GM19043 (cell line): Measurements from ENCODE around the gene PHKA1.
A peak's percentile ranks its signal among the peaks of the same experiment; 100 is the strongest.
"Not testable (repeated sequence)": the region's sequence is repeated elsewhere in the genome, so short reads cannot be mapped to it uniquely, and the experiment has no call there.

Experiments used
- ATAC-seq: cut with Tn5 transposase; IDR thresholded peaks from one replicate; pipeline ENCODE4 v1.9.1; 2021; ENCODE audit warnings: low read depth; ENCODE audit not compliant: unreplicated experiment

Gene PHKA1

DNA sequence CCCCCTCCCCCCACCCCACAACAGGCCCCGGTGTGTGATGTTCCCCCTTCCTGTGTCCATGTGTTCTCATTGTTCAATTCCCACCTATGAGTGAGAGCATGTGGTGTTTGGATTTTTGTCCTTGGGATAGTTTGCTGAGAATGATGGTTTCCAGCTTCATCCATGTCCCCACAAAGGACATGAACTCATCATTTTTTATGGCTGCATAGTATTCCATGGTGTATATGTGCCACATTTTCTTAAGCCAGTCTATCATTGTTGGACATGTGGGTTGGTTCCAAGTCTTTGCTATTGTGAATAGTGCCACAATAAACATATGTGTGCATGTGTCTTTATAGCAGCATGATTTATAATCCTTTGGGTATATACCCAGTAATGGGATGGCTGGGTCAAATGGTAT, 40.2 kb downstream of the PHKA1 start:
- not testable (repeated sequence) for ATAC-seq

DNA sequence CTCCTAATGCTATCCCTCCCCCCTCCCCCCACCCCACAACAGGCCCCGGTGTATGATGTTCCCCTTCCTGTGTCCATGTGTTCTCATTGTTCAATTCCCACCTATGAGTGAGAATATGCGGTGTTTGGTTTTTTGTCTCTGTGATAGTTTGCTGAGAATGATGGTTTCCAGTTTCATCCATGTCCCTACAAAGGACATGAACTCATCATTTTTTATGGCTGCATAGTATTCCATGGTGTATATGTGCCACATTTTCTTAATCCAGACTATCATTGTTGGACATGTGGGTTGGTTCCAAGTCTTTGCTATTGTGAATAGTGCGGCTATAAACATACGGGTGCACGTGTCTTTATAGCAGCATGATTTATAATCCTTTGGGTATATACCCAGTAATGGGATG, 44.6 kb downstream of the PHKA1 start:
- not testable (repeated sequence) for ATAC-seq

DNA sequence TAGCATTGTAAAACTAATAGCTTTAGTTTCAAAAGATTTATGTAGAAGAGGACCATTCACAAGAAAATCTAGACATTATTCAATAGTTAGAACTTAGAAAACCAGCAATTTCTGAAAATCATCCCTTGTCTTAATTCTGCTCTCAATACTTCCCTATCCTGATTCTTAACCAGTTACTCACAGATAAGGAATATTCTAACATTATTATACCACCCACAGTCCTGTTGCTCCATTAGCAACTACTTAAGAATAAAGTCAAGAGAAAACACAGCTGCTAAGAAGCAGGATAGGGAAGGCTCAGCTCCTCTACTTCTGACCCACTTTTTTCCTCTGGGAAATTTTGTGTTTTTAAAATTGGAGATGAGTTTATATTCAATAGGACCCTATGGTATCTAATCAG, 47.7 kb downstream of the PHKA1 start:
- ATAC-seq: no peak

DNA sequence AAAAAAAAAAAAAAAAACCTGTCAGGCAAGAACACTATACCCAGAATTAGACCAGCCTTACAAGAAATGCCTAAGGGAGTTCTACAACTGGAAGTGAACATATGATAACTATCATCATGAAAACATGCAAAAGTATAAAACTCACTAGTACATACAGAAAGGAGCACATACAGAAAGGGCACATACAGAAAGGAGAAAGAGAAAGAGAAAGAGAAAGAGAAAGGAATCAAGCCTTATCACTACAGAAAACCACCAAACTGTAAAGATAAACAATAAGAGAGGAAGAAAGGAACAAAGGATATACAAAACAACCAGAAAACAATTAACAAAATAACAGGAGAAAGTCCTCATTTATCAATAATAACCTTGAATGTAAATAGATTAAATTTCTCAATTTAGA, 50.4 kb downstream of the PHKA1 start:
- ATAC-seq: no peak

DNA sequence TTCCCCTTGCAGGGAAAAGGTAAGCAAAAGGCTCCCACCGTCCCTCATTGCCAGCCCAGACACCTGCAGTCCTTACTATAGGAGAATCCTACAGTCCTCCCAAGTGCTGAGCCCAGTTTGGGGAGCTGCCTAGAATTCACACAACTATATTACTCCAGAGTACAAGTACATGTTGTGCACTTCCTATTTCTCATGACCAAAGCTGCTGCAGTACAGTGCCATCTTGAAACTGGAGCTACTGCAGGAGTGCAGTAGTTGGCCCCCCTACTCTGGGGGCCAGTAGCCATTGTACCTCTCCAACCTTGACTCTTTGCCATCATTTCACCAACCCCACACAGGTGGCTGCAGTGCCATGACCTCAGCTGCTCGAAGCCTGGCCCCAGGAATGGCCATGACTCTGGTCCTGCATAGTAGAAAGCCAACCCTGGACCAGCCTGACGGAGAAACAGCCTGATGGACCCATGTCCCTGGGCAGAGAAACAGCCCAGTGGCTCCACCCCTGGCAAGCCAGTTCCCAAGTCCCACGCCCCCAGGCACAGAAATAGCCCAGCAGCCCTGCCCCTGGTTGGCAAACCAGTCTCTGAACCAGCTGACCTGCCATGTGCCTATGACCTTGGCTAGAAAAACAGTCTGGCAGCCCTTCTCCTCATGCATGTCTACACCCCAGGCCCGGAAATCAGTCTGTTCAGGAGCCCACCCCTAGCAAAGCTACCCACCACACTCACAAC, 51.9 kb downstream of the PHKA1 start:
- ATAC-seq: no peak

DNA sequence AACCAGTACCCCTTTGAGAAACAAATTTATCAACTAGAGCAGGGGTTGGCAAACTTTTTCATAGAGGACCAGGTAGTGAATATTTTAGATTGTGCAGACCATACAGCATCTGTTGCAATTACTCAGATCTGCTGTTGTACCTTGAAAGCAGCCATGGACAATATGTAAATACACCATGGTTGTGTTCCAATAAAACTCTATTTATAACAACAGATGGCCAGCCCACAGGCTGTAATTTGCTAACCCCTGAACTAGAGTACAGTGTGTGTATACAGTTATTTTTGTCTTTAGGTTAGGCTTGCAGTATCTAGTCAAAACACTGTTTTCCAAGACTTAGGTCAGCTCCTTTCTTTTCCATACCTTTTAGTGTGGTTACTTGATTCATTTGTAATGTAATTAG, 54.4 kb downstream of the PHKA1 start:
- ATAC-seq: no peak

DNA sequence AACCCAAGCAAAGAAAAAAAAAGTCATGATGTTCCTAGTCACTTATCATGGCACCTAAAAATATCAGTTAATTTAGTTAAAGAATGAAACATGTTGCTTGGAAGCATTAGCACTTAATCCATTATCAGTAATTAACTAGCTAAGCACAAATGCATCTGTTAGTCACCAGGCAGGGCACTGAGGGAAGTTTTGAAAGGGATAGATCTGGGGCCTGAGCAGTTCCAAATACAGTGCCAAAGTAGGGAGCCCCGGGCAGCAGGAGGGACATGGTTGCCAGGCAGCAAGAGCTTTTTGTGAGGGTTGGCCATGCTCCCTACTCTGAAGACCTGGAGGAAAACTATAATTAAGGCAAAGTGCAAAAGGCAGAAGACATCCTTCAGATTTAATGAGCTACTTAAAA, 62.0 kb downstream of the PHKA1 start:
- ATAC-seq: no peak

DNA sequence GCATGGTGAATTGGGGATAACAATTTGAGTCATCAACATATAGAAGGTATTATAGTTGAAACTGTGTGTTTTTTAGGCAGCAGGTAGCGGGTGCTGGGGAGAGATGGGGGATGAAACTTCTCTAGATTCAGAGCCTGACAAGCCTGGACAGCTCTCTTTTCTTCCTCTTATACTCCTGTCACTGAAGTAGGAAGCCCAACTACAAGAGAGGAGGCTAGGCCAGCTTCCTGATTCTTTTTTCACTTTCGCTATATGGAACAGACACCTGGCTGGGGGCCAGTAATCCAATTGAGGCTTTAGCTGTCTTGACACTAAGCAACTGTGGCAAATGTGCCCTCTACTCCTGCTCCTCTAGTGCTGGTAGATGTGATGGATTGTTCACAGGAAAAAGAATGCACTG, 69.2 kb downstream of the PHKA1 start:
- ATAC-seq: no peak

DNA sequence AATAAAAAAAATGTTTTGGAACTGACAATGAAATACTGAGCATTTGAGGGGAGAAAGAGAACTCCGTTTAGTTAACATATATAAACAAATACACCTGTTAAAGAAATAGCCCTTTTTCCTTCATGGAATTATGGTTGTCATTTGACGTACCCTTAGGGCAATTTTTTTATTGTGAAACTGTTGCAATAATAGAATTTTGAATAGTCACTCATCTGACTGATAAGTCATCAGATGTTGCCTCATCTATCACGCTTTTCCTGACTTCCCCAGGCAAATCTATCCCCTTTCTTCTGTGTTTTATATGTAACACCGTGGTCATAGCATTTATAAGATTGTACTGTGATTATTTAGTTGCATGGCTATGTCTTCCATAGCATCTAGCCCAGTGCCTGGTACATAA, 72.5 kb downstream of the PHKA1 start:
- ATAC-seq: no peak

DNA sequence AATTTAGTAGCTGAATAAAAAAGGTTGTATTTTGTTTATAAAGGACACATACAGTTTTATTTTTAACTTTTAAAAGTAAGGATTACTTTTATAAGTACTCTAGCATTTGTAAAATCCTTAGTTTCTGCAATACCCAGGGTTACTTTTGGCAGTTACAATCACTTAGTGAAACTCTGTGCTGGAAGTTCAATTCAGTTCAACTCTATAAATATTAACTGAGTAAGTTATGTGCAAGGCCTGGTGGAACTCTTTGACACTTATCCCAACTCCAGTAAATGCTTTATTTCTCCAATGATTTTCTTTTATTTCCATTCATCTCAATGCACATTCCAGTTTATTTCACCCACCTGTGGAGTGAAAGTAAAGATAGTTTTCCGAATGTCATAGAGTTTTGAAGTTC, 78.2 kb downstream of the PHKA1 start:
- no peak for ATAC-seq

DNA sequence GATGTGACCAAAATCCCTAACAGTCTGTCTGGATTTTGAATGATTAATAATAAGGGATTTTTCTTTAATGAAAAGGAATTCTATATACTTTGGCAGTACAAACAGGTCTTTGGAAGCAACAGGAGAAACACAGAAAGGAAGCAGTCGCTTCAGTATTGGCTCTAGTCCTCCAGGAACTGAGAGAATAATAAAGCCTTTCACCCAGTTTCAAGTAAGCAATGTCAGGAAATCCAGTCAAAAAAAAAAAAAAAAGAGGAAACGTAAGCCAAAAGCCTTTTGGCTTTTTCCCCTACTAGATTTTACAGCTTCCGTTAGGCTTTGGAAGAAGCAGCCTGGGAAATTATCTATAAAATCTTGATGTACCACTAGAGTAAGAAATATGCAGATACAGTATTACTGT, 79.8 kb downstream of the PHKA1 start:
- no peak for ATAC-seq

DNA sequence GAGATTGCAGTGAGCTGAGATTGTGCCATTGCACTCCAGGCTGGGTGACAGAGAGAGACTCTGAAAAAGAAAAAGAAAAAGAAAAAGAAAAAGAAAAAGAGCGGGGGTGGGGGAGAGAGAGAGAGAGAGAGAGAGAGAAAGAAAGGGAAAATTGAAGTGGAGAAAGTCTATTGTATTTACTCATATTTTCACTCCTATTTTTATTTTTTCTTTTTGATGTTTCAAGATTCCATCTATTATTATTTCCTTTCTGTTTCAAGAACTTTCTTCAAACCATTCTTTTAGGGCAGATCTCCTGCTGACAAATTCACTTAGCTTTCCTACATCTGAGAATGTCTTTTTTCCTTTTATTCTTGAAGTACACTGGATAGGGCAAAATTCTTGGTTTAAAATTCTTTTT, 83.9 kb downstream of the PHKA1 start:
- no peak for ATAC-seq

DNA sequence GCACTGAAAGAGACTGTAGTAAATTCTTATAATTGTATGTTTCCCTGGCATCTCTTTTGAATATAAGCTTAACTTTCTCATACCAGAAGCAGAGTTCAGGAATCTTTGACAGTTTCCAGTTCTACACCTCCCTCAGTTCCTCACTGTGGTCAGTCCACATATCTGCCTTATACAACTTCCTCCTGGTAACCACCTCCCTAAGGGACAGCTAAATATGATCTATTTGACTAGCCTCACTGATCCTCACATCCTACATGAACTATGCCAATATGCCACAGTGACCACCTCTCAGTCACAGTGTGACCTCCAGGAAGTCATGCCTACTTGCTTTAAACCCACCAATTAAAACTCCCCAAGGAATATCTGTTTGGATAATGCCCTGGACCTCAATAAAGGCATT, 89.9 kb downstream of the PHKA1 start:
- ATAC-seq: no peak

DNA sequence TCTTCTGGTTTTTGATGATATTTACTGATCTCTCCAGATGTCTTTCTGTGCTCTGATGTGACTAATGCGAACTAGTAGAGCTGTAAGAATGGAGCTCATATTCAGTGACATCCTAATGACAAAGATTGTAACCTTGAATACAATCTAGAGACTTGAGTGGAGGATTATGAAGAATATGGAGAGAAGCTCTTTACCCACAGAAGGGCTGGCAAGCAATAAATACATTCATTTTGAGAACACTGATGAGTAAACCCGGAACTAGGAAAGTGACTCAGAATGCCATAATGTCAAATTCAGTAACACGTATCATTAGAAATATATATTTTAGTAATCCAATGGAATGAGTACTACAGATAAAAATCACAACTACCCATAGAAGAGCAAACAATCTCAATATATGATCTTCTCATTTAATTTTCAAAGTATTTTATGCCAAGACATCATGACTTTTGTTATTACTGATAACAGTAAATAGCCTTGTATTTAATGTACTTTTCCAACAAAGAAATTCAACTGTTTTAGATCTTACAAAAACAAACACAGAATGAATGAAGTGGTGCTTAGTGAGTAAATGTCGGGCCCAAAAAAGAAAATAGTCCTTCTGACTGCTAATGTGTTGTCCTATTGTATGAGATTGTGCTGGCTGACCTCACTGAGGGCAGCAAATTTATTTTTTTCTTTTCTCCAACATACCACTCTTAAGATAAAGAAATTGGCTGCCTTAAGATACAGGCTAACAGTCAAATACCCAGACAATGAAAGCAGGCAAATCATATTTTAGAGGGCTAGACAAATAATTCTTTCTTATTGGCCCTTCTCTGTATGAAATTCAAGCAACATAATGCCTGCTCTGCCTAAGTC, 92.3 kb downstream of the PHKA1 start:
- peak; percentile 76 for ATAC-seq

DNA sequence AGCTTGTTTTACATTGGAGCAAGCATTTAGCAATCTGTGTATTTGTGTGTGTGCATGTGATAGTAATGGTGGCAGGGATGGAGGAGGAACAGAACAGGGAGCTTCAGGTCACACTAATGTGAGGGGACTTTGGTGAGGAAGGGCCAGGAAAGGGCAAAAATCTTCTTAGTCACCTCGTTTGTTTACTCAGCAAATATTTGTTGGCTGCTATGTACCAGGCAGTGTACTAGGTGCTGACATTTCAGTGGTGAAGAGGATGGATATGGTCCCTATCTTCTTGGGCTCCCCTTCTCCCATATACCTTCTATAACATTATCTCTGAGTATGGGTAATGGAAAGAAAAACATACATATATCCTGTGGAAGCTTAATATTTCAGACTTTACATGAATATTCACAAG, 92.9 kb downstream of the PHKA1 start:
- ATAC-seq: no peak

DNA sequence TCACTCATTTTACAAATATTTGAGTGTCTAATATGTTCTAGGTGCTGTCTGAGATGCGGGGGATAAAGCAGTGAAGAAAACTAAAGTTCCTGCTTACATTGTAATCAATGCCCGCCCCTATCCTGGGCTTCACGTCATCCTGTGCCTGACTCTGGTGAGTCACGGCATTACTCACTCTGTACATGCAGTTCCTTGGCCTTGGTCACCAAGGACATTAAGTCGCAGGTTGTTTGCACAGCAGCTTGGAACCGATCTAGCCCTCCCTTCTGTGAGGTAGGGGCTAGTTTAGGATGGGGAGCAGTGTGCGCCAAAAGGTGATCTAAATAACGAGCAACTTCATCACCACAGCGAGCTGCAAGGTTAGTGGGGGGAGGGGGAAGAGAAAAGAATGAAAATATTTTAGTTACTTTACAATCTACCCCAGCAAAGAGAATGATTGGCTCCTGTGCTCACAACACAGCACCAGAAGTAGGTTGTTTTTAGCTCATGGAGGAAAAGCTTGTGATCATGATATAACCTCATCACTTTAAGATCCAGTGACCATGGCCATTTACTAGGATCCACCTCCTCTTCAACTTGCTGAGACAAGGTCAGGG, 93.5 kb downstream of the PHKA1 start:
- no peak for ATAC-seq

DNA sequence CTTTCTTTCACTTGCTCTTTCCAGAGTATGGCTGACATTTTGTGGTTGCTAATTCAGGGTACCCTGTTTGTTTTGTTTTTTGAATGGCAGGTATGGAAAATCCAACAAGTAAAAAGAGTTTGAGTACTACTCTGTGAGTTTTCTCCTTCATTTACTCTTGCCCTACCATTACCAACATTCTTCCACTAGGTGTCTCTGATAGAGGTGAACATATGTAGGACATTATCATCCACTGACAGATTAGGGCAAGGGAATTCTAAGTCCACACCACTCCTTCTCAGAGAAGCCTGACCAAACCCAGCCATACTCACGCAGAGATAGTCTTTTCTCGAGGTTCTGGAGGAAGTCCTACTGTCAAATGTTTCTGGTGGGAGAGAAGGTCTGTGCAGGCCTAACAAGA, 104.8 kb downstream of the PHKA1 start:
- ATAC-seq: no peak

DNA sequence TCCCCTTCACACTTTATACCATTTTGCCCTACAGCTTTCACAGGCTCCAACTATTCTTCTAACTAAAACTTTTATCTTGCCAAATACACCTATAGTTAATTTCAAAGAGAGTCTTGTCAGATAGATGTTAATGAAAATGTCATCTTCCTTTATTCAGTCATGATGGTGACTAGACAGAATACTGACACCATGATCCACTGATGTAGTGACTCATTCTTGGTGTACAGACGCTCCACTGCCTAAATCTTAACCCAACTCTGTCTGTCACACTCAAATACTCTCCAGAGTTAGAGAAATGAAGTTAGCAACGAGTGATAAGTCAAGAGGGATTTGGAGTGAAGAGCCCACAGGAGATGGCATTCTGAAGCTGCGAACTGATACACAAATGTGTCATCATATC, 109.4 kb downstream of the PHKA1 start:
- no peak for ATAC-seq

DNA sequence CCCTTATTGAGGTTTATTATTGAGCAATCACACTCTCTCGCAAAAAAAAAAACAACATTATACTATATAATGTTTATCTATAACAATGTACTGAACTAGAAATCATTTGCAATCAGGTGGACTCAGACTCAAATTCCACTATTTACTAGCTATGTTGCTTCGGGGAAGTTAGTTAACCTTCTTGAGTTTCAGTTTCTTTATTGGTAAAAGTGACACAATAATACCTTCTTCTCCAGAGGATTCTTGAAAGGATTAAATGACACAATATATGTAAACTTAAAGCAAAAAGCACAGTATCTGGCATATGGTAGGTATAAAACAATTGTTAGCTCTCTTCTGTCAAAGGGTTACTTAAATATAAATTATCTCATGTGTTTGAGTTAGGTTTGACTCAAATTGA, 110.0 kb downstream of the PHKA1 start:
- ATAC-seq: no peak

DNA sequence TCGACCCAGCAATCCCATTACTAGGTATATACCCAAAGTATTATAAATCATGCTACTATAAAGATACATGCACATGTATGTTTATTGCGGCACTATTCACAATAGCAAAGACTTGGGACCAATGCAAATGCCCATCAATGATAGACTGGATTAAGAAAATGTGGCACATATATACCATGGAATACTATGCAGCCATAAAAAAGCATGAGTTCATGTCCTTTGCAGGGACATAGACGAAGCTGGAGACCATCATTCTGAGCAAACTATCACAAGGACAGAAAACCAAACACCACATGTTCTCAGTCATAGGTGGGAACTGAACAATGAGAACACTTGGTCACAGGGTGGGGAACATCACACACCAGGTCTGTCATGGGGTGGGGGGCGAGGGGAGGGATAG, 123.1 kb downstream of the PHKA1 start:
- ATAC-seq: not testable (repeated sequence)

DNA sequence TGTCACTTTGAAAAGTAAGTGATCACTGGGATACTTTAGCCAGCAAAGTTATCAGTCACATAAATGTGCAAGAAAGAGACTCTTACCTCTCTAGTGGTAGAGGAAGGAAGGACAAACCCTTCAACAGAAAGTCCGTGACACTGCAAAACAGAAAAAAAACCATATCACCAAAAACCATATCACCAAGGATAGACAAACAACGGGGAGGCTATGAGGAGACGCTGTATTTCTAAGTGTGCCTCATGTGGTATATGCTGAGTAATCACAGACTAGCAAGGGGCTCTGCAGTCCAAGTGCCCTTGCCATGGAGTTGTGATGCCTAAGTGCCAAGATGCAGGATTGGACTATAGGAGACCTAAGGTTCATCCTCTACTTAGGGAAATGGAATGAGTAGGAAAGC, 129.9 kb downstream of the PHKA1 start:
- ATAC-seq: no peak
